HCT116 (cell line): Measurements from ENCODE around the gene TTLL3. TPM values are rescaled to one million over a fixed set of nuclear protein-coding genes. Genes with fewer than 3 reads are reported as not detected.

Experiments used
- ATAC-seq: fragments of 200-7000 bp; cut with Tn5 transposase; 2 replicates; pipeline ENCODE4 v1.9.1; 2020; ENCODE audit warnings: mild to moderate bottlenecking, moderate library complexity
- BruUV-seq: library from RNA; stranded (reverse); fragments of 400-500 nt; replicated peaks from 2 replicates; lab custom pipeline; 2021; lab: Mats Ljungman, UMichigan
- CTCF ChIA-PET: fragments of 300-600 bp; sonication (Branson Sonifier 250); formaldehyde crosslinking; loops from one replicate; lab custom pipeline; 2021; ENCODE audit warnings: antibody characterized with exemption; lab: Charles Lee
- POLR2A ChIA-PET: fragments of 300-600, 350-600 bp; sonication (Branson Sonifier 250); formaldehyde crosslinking; loops from one replicate; lab custom pipeline; 2021; ENCODE audit warnings: antibody characterized with exemption; lab: Charles Lee
- RAD21 ChIA-PET, 2 experiments: fragments of 300-600 bp; sonication (Branson Sonifier 250); formaldehyde crosslinking; loops; one replicate each; lab custom pipeline; 2023; ENCODE audit warnings: low total read pairs in 2 of 2; ENCODE audit not compliant: uncharacterized antibody in 2 of 2, unreplicated experiment in 2 of 2, low non-redundant PET in 1 of 2; lab: Charles Lee
- DNase-seq: peaks from one replicate; pipeline ENCODE4 v3.0.0-alpha.2; 2010; ENCODE audit warnings: low read depth, low spot score
- H2AFZ ChIP-seq: fragments of 200-600 bp; shearing (Covaris generic), sonication (generic); 2 replicates; pipeline ENCODE4 v1.6.1; 2017; ENCODE audit warnings: low read depth, mixed run types, mixed read lengths, antibody characterized with exemption, low read length; ENCODE audit not compliant: poor library complexity, severe bottlenecking
- H3K27ac ChIP-seq: 2 replicates; pipeline ENCODE4 v1.5.1; 2012; ENCODE audit warnings: low read depth, low read length
- H3K27me3 ChIP-seq: fragments of 200-600 bp; sonication (generic); 2 replicates; pipeline ENCODE4 v1.6.1; 2016; ENCODE audit warnings: mixed run types, low read length, mixed read lengths; ENCODE audit not compliant: insufficient read depth
- H3K36me3 ChIP-seq, 2 experiments: fragments of 200-500 bp in 1 of 2; fragments of 200-600 bp in 1 of 2; sonication (Bioruptor generic) in 1 of 2; sonication (generic) in 1 of 2; 2 replicates each; pipeline versions ENCODE4 v1.5.1 to v1.6.1; 2014 to 2016; ENCODE audit warnings: low read length in 2 of 2, inconsistent platforms in 1 of 2, mixed read lengths in 1 of 2, mixed run types in 1 of 2; ENCODE audit not compliant: insufficient read depth in 2 of 2, control insufficient read depth in 1 of 2
- H3K4me1 ChIP-seq, 2 experiments: fragments of 200-600 bp in 1 of 2; sonication (generic) in 1 of 2; 2 replicates each; pipeline versions ENCODE4 v1.5.1 to v1.6.1; 2012 to 2017; ENCODE audit warnings: low read length in 2 of 2, inconsistent platforms in 1 of 2, mild to moderate bottlenecking in 1 of 2, mixed read lengths in 1 of 2, mixed run types in 1 of 2, moderate library complexity in 1 of 2; ENCODE audit not compliant: insufficient read depth in 2 of 2, control insufficient read depth in 1 of 2
- H3K4me2 ChIP-seq: fragments of 200-600 bp; sonication (generic); 2 replicates; pipeline ENCODE4 v1.6.1; 2017; ENCODE audit warnings: mixed run types, low read length, mixed read lengths
- H3K4me3 ChIP-seq, 2 experiments: fragments of 200-600 bp in 1 of 2; sonication (generic) in 1 of 2; replicated peaks in 1 of 2; 2 replicates each; pipeline ENCODE4 v1.5.1; 2011 to 2016; ENCODE audit warnings: low read length in 2 of 2, control low read depth in 1 of 2, low read depth in 1 of 2, mild to moderate bottlenecking in 1 of 2, mixed read lengths in 1 of 2, mixed run types in 1 of 2
- H3K79me2 ChIP-seq: fragments of 200-600 bp; sonication (generic); 2 replicates; pipeline ENCODE4 v1.6.1; 2017; ENCODE audit warnings: mild to moderate bottlenecking, mixed run types, low read length, moderate library complexity, mixed read lengths; ENCODE audit not compliant: insufficient read depth
- H3K9ac ChIP-seq: fragments of 200-600 bp; sonication (generic); 2 replicates; pipeline ENCODE4 v1.6.1; 2016; ENCODE audit warnings: low read length, mixed read lengths
- H3K9me2 ChIP-seq: fragments of 200-600 bp; sonication (generic), shearing (Covaris generic); 2 replicates; pipeline ENCODE4 v1.6.1; 2017; ENCODE audit warnings: mixed run types, mild to moderate bottlenecking, moderate library complexity; ENCODE audit not compliant: insufficient read depth
- H3K9me3 ChIP-seq, 2 experiments: fragments of 200-500 bp in 1 of 2; fragments of 200-600 bp in 1 of 2; sonication (Bioruptor generic) in 1 of 2; sonication (generic) in 1 of 2; 2 replicates each; pipeline ENCODE4 v1.6.1; 2014 to 2017; ENCODE audit warnings: low read length in 2 of 2, mixed read lengths in 2 of 2, inconsistent platforms in 1 of 2, low read depth in 1 of 2, mild to moderate bottlenecking in 1 of 2, mixed run types in 1 of 2, moderate library complexity in 1 of 2; ENCODE audit not compliant: control insufficient read depth in 1 of 2, insufficient read depth in 1 of 2
- H4K20me1 ChIP-seq: fragments of 200-600 bp; sonication (generic), shearing (Covaris generic); 2 replicates; pipeline ENCODE4 v1.6.1; 2017; ENCODE audit warnings: mixed run types, mild to moderate bottlenecking, moderate library complexity; ENCODE audit not compliant: insufficient read depth
- CBX3 ChIP-seq: IDR thresholded peaks from 2 replicates; pipeline ENCODE4 v1.6.1; 2012; ENCODE audit warnings: low read depth
- CTCF ChIP-seq, 3 experiments: fragments of 200-600 bp in 1 of 3; sonication (generic) in 1 of 3; IDR thresholded peaks in 2 of 3; conservative IDR thresholded peaks in 1 of 3; 2 replicates each; pipeline ENCODE4 v1.5.1; 2012 to 2017; ENCODE audit warnings: low read depth in 2 of 3, low read length in 2 of 3, antibody characterized with exemption in 1 of 3, borderline replicate concordance in 1 of 3, control low read depth in 1 of 3, mild to moderate bottlenecking in 1 of 3, mixed read lengths in 1 of 3, mixed run types in 1 of 3, moderate library complexity in 1 of 3; ENCODE audit not compliant: insufficient read depth in 1 of 3
- REST ChIP-seq: IDR thresholded peaks from 2 replicates; pipeline ENCODE4 v1.6.1; 2012; ENCODE audit warnings: low read depth
- SP1 ChIP-seq: IDR thresholded peaks from 2 replicates; pipeline ENCODE4 v1.6.1; 2012; ENCODE audit warnings: low read depth
- TCF7L2 ChIP-seq: IDR thresholded peaks from 2 replicates; pipeline ENCODE4 v1.7.0; 2011; ENCODE audit warnings: borderline replicate concordance, inconsistent platforms; ENCODE audit not compliant: insufficient read depth, insufficient read length; ENCODE audit errors: extremely low read depth
- YY1 ChIP-seq: IDR thresholded peaks from 2 replicates; pipeline ENCODE4 v1.6.1; 2011; ENCODE audit warnings: low read length, low read depth, moderate library complexity, mild to moderate bottlenecking; ENCODE audit not compliant: insufficient replicate concordance; ENCODE audit errors: extremely low read depth
- ZBTB33 ChIP-seq: IDR thresholded peaks from 2 replicates; pipeline ENCODE4 v1.6.1; 2011; ENCODE audit warnings: mild to moderate bottlenecking, low read length, moderate library complexity; ENCODE audit not compliant: insufficient replicate concordance; ENCODE audit errors: extremely low read depth
- ZFX ChIP-seq: fragments of 450-650 bp; IDR thresholded peaks from 2 replicates; pipeline ENCODE4 v1.6.1; 2017
- intact Hi-C: fragments of 100-400 bp; cut with micrococcal nuclease; formaldehyde crosslinking; loops from 2 replicates; pipeline ENCODE4 v1.10.0; 2022
- total RNA-seq: library from RNA; stranded (reverse); gene quantifications from one replicate; pipeline ENCODE4 v1.2.1, GENCODE V29; 2021; ENCODE audit not compliant: unreplicated experiment

The TTLL3 gene
- total RNA-seq, 1 experiment from 2014 or later: 40.3 TPM

DNA sequence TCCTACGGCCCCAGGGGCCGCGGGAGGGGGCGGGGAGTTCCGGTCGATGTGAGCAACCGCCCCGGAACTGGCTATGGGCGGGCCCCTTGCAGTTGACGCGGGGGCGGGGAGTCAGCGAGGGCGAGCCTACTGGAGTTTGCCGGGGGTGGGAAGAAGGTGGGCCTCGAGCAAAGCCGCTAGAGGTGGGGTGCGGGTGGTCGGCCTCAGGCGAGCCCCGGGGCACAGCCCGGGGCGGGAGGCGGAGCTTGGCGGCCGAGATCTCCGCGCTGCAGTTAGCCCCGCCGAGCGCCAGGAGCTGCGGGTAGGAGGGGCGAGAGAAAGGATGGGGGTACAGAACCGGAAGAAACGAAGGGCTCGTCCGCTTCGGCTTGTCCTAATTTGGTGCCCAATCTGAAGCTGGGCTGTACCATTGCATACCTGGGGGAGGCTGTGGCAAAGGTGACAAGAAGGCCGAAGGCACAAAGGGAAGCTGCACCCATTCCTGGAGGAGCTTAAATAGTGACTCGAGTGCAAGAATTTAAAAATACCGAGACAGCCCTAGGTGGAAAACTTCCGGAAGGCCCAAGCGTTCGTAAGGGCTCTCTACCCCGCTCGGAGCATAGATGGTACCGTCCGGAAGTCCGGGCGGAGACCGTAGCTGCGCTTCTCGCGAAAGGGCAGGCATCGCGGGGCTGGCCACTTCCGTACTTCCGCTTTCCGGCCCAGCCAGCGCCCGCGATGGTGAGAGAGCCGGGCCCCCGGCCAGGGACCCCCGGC lies 17.5 kb upstream of the TTLL3 start, which contains the start of the genes ARPC4 and TADA3 (continued):
- TF ChIP-seq YY1 (peak; percentile 36), CBX3 (no peak), CTCF (IDR thresholded peaks at IDR 0.05 in 2 of 3, conservative IDR thresholded peaks at IDR 0.05 in 1 of 3; ENCODE audit: borderline replicate concordance in 1 of 3, insufficient read depth in 1 of 3, low read depth in 2 of 3, low read length in 2 of 3) (0 out of 6 replicates have a peak, but pooled peaks of 1 of the 3 experiments have one; percentile 1), ZBTB33 (peak; percentile 95)

- H4K20me1 ChIP-seq: no peaks in the 10 kb centered on the region
- CTCF ChIA-PET: interaction anchor here (0.5 to 1.3 kb wide), 7 partner anchors 11 to 529 kb away, joined by 3 to 5 read pairs (median 4); no protein-coding TSS in a partner anchor
Observed at GRCh38 chr3:9793161-9793781, 16.8 kb upstream of the TTLL3 start.

More at GRCh38 chr3:9793161-9793781, 16.8 kb upstream of the TTLL3 start:
- DNase-seq (no peak), ATAC-seq (peak; percentile 27)
- ChIA-PET RAD21 (no interaction called here), POLR2A (interaction anchor here (0.8 to 1.2 kb wide), 4 partner anchors 17 to 140 kb away, joined by 3 to 5 read pairs (median 4); partner anchors contain the start of gene CRELD1)
- peaks cover 0 to 18% of the 10 kb centered on the region in 2 experiments; a peak in 3 of 4 replicates for H3K4me1 ChIP-seq
- TSS peak; percentile 58 for BruUV-seq
- no peak overlapping the region for H2AFZ ChIP-seq
- H3K9me3 ChIP-seq: no peaks in the 10 kb centered on the region
- peaks cover 20 to 29% of the 10 kb centered on the region in 2 experiments; a peak in 3 of 4 replicates for H3K36me3 ChIP-seq
- peaks cover 61% of the 10 kb centered on the region for H3K79me2 ChIP-seq
- no peak for TF ChIP-seq CBX3
- TF ChIP-seq SP1: no peak
- no peak for TF ChIP-seq REST
- TF ChIP-seq TCF7L2: no peak
- peak; percentile 68 for TF ChIP-seq ZFX
- no peaks in the 10 kb centered on the region for H3K27me3 ChIP-seq
- peak overlapping the region; percentile 97 for H3K9ac ChIP-seq
- H3K4me2 ChIP-seq: peak overlapping the region; percentile 93
- peak overlapping the region; percentile 82 for H3K27ac ChIP-seq
- peak overlapping the region; percentile 81 to 87 for H3K4me3 ChIP-seq
- H3K9me2 ChIP-seq: no peaks in the 10 kb centered on the region
- intact Hi-C loops: loop anchor here (2.0 kb wide), 1 partner anchor 62 kb away; the partner anchor contains the start of gene BRPF1
